Measurements from ENCODE around the gene FAM107B.

The FAM107B gene

DNA sequence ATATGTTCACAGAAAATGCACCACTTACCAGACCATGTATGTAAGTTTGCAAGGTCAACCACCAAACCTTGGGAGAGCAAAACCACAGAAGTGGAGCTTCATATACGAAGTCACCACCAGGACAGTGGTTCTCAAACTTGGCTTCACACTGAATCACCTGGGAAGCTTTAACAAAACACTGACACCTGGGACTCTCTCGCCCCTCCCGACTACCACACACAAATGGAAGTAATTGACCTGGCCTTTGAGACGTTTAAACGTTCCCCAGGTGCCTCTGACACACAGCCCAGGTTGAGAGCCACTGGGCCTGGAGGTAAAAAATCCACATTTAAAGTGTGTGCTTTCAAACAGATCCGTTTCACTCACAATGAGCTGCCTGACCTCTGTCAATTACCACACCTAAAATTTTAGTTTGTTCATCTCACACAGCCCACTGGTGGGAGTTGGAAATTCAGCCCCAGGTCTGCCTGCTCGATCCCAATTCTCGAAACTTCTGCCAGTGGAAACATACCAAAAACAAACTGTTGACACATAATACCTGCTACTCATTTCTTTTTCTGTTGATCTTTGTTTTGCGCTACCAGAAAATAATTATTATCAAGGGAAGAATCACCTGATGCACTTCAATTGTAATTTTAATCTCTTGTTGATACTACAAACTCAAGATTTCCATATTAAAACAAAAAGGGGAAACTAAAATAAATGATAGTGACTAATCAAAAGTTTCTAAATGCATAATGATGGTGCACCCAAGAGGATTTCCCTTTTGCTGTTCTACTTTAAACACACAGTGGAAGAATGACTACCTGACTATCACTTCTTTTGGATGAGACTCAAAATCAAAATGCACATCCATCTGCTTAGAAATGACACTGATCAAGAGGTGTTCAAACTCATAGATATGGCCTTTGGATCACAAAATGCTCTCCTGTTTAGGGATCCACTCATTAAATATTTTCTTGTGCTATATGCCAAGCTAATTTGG, 36.6 kb upstream of the FAM107B start:
- Histone ChIP-seq H3K27ac (no peak overlapping the region), H3K4me3 (ENCODE audit: low read depth, low read length) (no peak overlapping the region), H3K79me2 (no peaks in the 10 kb centered on the region), H2AFZ (no peak overlapping the region), H3K9ac (no peak overlapping the region), H3K36me3 (ENCODE audit: control insufficient read depth, insufficient read depth, low read length) (no peaks in the 10 kb centered on the region), H3K4me1 (no peaks in the 10 kb centered on the region), H3K4me2 (ENCODE audit: low read length) (no peak overlapping the region), H3K9me3 (ENCODE audit: control insufficient read depth, low read length) (no peaks in the 10 kb centered on the region), H3K27me3 (ENCODE audit: control insufficient read depth, insufficient read depth, low read length) (no peaks in the 10 kb centered on the region)
- no peak for TF ChIP-seq CTCF (IDR thresholded peaks at IDR 0.05)

- no peaks in the 10 kb centered on the region for H3K27me3 ChIP-seq (ENCODE audit: control insufficient read depth, insufficient read depth, low read length)
- H2AFZ ChIP-seq: no peak overlapping the region
- no peaks in the 10 kb centered on the region for H3K9me3 ChIP-seq (ENCODE audit: control insufficient read depth, low read length)
- H3K36me3 ChIP-seq (ENCODE audit: control insufficient read depth, insufficient read depth, low read length): no peaks in the 10 kb centered on the region
- no peak overlapping the region for H3K27ac ChIP-seq
- H3K4me2 ChIP-seq (ENCODE audit: low read length): no peak overlapping the region
- H3K4me1 ChIP-seq: no peaks in the 10 kb centered on the region
- H3K9ac ChIP-seq: no peak overlapping the region
- TF ChIP-seq CTCF (IDR thresholded peaks at IDR 0.05): no peak
- no peak overlapping the region for H3K4me3 ChIP-seq (ENCODE audit: low read depth, low read length)
- no peaks in the 10 kb centered on the region for H3K79me2 ChIP-seq
These were observed 31.6 kb upstream of the FAM107B start for GRCh38 chr10:14806318-14806717.

- no peak overlapping the region for H3K9ac ChIP-seq
- H3K79me2 ChIP-seq: no peaks in the 10 kb centered on the region
- H3K36me3 ChIP-seq (ENCODE audit: control insufficient read depth, insufficient read depth, low read length): no peaks in the 10 kb centered on the region
- H3K4me1 ChIP-seq: no peaks in the 10 kb centered on the region
- no peak overlapping the region for H3K27ac ChIP-seq
- no peak overlapping the region for H3K4me3 ChIP-seq (ENCODE audit: low read depth, low read length)
- no peak for TF ChIP-seq CTCF (IDR thresholded peaks at IDR 0.05)
- no peak overlapping the region for H3K4me2 ChIP-seq (ENCODE audit: low read length)
- no peak overlapping the region for H2AFZ ChIP-seq
- H3K27me3 ChIP-seq (ENCODE audit: control insufficient read depth, insufficient read depth, low read length): no peaks in the 10 kb centered on the region
- no peaks in the 10 kb centered on the region for H3K9me3 ChIP-seq (ENCODE audit: control insufficient read depth, low read length)
These were observed 29.1 kb upstream of the FAM107B start for GRCh38 chr10:14803827-14804226.

DNA sequence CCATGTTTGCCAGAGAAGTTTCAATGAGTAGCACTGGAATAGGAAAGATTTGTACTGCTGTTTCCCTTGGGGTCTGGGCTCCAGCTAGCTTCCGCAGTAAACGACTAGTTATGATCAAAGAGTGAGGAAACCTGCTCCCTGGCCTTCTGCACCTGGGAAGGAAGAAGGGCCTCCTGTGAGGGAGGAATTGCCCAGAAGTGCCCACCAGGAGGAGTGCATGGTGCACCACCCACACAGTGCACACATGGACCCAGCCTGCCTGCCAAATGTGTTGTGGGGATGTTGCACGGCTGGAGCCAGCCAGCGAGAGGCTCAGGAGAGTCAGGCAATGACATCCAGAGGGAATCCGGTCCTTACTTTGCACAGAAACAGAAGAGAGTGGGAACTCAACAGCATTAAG, 27.0 kb upstream of the FAM107B start:
- H3K36me3 ChIP-seq (ENCODE audit: control insufficient read depth, insufficient read depth, low read length): no peaks in the 10 kb centered on the region
- no peak overlapping the region for H3K27ac ChIP-seq
- H3K79me2 ChIP-seq: no peaks in the 10 kb centered on the region
- no peaks in the 10 kb centered on the region for H3K9me3 ChIP-seq (ENCODE audit: control insufficient read depth, low read length)
- no peak overlapping the region for H3K4me3 ChIP-seq (ENCODE audit: low read depth, low read length)
- no peaks in the 10 kb centered on the region for H3K27me3 ChIP-seq (ENCODE audit: control insufficient read depth, insufficient read depth, low read length)
- no peaks in the 10 kb centered on the region for H3K4me1 ChIP-seq
- no peak overlapping the region for H3K4me2 ChIP-seq (ENCODE audit: low read length)
- no peak overlapping the region for H3K9ac ChIP-seq
- TF ChIP-seq CTCF (IDR thresholded peaks at IDR 0.05): no peak
- no peak overlapping the region for H2AFZ ChIP-seq

DNA sequence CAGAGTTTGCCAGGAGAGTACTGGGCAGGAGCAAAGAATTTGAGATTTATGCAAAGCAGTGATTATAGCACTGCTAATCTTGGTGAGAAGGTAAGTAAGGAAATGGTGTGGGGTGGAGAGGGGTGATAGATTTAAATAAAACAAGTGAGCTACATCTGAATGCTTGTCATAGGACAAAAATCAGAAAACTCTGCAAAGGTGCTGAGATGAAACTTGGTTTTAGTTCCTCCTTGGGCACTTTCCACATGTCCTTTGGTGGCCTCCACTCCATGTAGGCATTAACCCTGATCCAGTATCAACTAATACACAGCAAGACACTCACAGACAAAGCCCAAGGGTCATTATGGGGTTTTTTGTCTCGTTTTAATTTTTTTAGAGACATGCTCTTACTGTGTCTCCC, 25.7 kb upstream of the FAM107B start:
- Histone ChIP-seq H3K27me3 (ENCODE audit: control insufficient read depth, insufficient read depth, low read length) (no peaks in the 10 kb centered on the region), H3K9ac (no peak overlapping the region), H2AFZ (no peak overlapping the region), H3K36me3 (ENCODE audit: control insufficient read depth, insufficient read depth, low read length) (no peaks in the 10 kb centered on the region), H3K9me3 (ENCODE audit: control insufficient read depth, low read length) (no peaks in the 10 kb centered on the region), H3K4me2 (ENCODE audit: low read length) (no peak overlapping the region), H3K4me1 (no peaks in the 10 kb centered on the region), H3K27ac (no peak overlapping the region), H3K79me2 (no peaks in the 10 kb centered on the region), H3K4me3 (ENCODE audit: low read depth, low read length) (no peak overlapping the region)
- TF ChIP-seq CTCF (IDR thresholded peaks at IDR 0.05): no peak

All from parathyroid adenoma (tissue), 2 donors.